HG02943 (cell line): ENCODE results near the gene RGL1.

Experiments
- ATAC-seq: cut with Tn5 transposase; IDR thresholded peaks from one replicate; pipeline ENCODE4 v1.9.1; 2021; ENCODE audit warnings: mild to moderate bottlenecking, low read depth, moderate library complexity; ENCODE audit not compliant: unreplicated experiment

The RGL1 gene

GRCh38 chr1:183884526-183884925 is 79.6 kb downstream of the RGL1 start:
- ATAC-seq: no peak

- ATAC-seq: no peak
These were observed 80.3 kb downstream of the RGL1 start for GRCh38 chr1:183885142-183885735.

GRCh38 chr1:183886083-183886828 is 81.3 kb downstream of the RGL1 start:
- ATAC-seq: no peak

- ATAC-seq: no peak
These were observed 81.9 kb downstream of the RGL1 start for GRCh38 chr1:183886853-183887252.

- ATAC-seq: no peak
These were observed 83.2 kb downstream of the RGL1 start for GRCh38 chr1:183887826-183888819.

GRCh38 chr1:183889095-183889494 is 84.2 kb downstream of the RGL1 start:
- ATAC-seq: no peak

- ATAC-seq: peak; percentile 70
These were observed 86.4 kb downstream of the RGL1 start for GRCh38 chr1:183891158-183891856.

- no peak for ATAC-seq
These were observed 87.5 kb downstream of the RGL1 start for GRCh38 chr1:183892351-183892793.

- no peak for ATAC-seq
These were observed 88.8 kb downstream of the RGL1 start for GRCh38 chr1:183893561-183894289.

GRCh38 chr1:183894290-183894565 is 89.3 kb downstream of the RGL1 start:
- no peak for ATAC-seq

GRCh38 chr1:183896466-183897048 is 91.6 kb downstream of the RGL1 start:
- no peak for ATAC-seq

- peak; percentile 18 for ATAC-seq
These were observed 93.1 kb downstream of the RGL1 start for GRCh38 chr1:183898001-183898396.

GRCh38 chr1:183898610-183899009 is 93.7 kb downstream of the RGL1 start:
- no peak for ATAC-seq

GRCh38 chr1:183901748-183902330 is 96.9 kb downstream of the RGL1 start:
- ATAC-seq: no peak

GRCh38 chr1:183903101-183903500 is 98.2 kb downstream of the RGL1 start:
- ATAC-seq: no peak

GRCh38 chr1:183905508-183906113 is 100.7 kb downstream of the RGL1 start:
- no peak for ATAC-seq

GRCh38 chr1:183907070-183907469 is 102.2 kb downstream of the RGL1 start:
- ATAC-seq: no peak

GRCh38 chr1:183908079-183908478 is 103.2 kb downstream of the RGL1 start:
- ATAC-seq: no peak

- ATAC-seq: no peak
These were observed 104.8 kb downstream of the RGL1 start for GRCh38 chr1:183909672-183910071.
